NCI-H510A treated with DMSO at 0.1 percent for 48 hours (cell line): Measurements from ENCODE around the gene HRH1.

Source experiments
- DNase-seq: peaks from one replicate; lab custom pipeline; 2025; lab: John Stamatoyannopoulos, UW

HRH1 gene

DNA sequence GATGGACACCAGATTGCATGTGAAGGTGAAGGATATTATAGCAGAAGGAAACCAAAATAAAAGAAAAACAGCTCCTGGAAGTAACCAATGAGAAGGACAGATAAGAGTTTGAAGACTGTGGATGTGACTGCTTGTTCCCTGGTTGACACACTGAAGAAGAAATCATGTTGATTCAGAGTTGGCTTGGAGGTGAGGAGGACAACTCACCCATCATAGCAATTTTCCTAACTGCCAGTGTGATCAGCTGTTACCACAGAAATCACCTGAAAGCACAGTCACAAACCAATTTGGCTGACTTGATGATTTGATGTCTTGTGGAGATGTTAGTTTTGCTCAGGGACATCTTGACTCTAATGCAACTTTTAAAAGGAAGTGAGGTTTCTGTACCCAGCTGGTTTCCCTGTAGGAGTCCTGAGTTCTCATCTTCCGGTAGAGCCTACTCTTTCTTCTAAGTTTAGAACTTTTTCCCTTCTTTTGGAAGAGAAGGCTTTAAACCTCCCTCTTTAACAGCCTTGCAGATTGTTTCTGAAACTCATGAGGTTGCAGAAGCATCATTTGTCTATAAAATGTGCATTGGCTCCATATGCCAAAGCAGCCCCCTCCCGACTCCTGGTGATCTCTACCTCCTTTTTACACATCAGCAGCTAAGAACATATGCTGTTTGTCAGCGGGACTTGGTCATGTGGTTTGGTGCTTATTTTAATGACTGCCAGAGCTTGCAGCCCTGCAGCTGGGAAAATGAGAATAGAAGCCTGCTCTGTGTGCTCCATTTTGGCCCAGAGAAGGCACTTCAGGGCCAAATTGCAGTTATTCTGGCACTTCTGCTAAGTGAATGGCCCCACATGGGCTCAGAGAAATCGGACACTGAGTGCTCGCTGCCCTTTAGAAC is 128.2 kb downstream of the HRH1 start:
- no peak for DNase-seq

DNA sequence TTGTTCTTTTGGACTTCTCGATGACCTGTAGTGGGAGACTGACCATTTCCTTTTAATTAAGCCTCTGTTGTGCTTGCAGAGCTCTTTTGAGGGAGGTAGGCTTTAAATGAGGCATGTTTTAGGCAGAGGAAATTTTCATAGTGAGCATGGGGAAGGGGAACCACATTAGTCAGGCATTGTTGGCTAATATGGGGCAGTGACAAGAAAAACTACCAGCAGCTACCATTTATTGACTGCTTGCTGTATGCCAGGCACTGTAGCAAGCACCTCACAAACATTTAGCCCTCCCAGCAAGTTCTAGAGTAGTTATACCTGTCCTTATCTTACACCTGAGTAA is 128.8 kb downstream of the HRH1 start:
- no peak for DNase-seq

DNA sequence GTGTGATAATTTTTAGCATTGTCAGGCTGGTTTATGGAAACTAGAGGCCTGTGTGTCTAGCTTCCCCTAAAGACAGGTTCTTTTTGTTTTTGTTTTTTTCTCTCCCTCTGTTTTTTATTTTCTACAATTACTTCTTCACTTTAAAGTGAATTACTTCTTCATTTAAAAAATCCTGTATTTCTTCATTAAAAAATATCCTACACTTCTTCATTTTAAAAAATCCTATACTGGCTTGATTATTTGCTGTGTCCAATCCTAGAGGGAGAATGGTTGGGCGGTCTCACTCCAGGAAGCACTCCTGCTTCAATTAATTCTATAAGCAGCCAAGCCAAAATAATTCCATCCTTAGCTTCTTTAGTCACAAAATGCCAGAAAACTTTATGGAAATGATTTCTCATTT is 129.7 kb downstream of the HRH1 start:
- no peak for DNase-seq

DNA sequence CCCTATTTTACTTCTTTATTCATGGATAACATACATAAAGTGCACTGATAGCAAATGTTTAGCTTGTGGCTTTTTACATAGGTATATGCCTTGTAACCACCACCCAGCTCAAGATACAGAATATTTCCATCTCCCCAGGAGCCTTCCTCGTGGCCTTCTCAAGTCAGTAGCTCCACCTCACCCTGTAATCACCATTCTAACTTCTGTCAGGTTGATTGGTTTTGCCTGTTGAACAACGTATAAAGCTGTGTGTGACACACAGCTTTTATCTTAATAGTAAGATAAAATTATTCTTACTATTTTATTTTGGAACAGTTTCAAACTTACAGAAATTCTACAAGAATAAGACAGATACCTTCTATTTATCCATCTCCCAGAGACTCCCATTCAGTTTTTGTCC is 131.2 kb downstream of the HRH1 start:
- no peak for DNase-seq

DNA sequence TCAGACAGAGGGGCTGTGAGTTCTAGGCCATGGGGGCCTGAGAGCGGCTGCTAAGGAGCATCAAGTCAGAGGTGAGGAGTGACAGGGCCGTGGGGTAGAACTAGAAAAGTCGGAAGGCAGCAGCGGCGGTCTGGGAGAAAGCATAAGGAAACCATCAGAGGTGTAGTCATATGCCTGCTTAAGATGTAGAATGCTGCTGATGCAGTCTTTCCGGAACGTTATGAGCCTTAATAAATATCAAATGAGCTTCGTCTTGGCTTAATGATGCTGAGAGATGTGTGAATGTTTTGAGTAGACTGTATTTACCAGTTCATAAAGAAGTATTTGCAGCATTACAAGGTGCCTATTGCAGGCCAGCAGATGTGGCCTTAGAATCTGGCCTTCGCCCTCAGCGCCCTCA is 133.1 kb downstream of the HRH1 start:
- DNase-seq = no peak

DNA sequence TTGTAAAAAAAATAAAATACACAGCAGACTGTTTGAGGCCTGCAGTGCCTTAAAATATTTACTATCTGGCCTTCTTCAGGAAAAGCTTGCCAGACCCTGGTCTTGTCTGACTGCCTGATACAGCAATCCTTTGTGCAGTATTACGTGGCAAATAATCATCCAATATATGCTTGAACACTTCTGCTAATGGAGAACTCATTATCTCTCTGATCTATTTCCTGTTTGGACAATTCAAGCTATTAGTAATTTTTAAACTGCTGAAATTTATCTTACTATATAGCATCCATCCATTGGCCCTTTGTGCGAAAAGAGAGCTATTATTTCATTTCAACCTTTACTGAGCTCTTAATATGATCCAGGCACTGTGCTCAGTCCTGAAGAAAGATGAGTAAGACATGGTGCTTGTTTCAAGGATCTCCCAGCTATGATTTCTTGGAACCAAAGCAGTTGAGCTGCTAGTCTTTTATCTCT is 133.8 kb downstream of the HRH1 start:
- DNase-seq = no peak

DNA sequence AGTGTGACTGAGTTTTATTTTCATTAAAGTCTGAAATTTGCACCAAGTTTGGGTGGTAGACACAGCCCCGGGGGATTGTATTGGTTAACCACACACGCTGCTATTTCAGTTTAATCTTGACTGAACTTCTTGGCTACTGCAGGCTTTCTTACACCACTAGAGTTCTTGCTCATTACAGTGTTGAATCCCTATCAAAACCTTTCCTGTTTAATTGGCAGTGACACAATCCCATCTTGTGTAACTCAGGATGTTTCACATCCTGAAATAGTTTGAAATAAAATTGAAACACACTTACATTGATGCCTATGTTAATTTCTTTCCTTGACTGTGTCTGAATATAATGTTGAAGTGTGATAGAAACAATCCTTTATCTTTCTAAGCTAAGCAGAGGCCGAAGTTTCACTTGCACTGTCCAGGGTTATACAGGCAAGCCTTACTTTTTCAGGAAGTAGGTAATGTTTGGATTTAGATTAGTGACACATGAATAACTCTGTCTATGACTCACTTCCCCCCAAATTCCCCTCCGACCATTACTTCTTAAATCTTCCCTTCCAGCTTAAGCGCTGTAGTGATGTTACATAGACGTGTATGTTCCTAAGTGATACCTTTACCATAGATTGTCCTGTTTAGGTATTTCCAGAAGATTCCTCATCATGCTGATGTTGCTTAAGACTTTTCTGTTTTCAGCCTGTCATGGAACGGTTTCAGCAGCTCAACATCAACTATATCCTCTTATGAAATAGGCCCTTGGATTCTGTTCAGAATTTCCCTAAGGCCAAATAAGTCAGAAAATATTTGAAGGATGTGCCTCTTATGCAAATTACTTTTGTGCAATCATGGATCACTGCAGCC is 134.7 kb downstream of the HRH1 start:
- no peak for DNase-seq

DNA sequence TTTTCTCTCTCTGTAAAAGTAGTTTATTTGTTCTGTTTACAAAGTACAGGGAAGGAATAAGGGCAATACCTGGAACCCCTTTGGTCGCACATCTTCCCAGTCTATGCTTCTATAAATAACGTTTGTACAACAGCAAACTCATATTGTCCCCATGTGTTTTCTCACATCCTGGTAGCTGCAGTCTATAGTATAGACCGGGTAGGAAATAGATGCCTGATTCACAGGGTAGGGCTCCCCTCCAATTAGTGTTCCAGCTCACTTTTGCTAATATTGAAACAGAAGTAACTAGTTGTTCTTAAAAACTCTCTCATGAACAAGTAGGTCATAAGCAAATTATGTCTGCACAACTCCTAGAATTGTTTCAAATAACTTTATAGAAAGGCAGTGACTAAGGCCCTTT is 135.6 kb downstream of the HRH1 start:
- DNase-seq = no peak

DNA sequence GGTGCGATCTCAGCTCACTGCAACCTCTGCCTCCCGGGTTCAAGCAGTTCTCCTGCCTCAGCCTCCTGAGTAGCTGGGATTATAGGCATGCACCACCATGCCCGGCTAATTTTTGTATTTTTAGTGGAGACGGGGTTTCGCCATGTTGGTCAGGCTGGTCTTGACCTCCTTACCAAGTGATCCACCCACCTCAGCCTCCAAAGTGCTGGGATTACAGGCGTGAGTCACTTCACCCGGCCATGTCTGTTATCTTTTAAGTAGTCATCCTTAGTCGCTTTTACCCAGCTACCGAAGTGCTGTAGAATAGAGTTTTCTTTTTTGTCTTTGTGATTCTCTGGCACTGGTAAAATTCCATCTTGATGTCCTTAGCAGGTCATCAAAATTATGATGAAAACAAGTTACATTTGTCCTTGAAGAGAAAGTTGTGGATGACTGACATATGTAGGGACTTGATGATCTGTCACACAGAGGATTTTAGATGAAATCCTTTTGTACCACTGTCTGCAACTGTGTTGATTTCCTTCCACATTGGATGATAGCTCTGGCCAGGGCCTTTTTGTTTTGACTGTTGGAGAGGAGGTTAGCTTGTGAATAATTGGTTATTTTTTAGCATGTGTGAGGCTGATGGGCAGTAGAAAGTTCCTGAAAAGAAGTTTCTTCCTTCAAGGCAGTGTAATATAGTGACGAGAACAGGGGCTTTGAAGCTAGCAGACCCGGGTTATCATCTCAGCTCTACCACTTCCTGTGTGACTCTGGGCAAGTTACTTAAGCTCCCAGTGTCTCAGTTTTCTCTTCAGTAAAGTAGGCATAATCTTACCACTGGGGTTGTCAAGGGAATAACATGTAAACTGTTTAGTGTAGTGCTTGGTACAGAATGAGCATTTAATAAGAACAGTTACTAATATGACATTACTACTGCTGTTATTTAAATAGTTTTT is 136.7 kb downstream of the HRH1 start:
- no peak for DNase-seq

DNA sequence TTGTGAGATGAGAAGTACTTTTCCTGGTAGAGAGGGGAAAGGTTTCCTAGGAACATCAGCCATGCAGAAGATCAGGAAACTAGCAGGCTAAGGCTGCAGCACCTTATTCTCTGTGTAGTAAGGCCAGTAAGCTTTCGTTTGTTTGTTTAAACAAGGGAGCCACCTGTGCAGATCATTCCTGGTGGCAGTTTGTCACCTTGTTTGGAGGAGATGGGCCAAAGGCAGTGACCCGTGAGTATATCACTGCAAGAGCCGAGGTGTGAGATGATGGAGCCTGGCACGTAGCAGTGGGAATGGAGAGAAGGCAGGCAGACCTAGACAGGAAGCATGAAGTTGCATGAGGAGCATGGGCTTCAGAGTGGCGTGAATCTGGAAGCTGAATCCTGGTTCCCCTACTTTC is 137.5 kb downstream of the HRH1 start:
- DNase-seq = peak; percentile 71

DNA sequence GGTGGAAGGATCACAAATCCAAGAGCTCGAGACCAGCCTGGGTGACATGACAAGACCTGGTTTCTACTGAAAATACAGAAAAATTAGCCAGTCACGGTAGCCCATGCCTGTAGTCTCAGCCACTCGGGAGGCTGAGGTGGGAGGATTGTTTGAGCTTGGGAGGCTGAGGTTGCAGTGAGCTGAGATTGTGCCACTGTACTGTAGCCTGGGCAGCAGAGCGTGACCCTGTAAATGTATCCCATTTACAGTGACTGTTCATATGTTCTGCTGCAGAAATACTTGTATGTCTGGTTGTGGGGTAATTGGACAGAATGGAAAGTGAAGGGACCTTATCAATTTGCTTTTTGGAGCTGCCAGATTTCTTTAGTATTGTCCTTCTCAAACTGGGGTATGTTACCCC is 142.8 kb downstream of the HRH1 start:
- DNase-seq = no peak

DNA sequence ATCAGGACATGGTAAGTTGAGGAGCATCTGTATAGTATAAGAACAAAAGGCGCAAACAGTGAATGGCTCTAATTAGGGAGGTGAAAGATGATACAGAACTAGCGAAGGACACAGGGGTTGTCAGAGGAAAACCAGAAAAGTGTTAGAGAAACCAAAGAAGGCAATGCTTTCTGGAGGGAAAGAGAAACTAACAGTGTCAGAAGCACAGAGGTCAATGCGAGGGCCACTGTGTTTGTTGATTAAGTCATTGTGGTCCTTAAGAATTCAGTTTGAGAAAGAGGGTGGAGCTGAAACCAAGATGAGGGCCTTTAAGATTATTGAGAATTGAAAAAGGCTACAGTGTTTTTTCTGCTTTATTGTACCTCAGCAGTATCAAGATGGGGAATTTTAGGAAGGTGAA is 146.7 kb downstream of the HRH1 start:
- DNase-seq = no peak

DNA sequence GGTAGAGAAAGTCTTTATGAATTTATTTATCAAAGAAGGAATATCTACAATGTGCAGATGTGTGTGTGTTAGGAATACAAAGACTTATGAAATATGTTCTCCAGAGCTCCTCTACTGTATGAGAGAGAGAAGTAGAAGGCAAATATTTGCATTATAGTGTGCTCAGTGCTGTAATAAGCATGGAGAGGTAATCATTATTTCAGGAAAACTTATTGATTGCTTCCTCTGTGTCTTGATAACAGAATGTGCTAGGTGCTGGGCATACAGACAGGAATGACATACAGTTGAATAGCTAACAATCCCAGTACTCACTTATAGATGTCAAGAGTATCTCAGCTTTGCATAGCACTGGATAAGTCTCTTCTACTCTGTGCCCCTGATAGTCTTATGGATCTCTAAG is 148.2 kb downstream of the HRH1 start:
- DNase-seq = no peak

DNA sequence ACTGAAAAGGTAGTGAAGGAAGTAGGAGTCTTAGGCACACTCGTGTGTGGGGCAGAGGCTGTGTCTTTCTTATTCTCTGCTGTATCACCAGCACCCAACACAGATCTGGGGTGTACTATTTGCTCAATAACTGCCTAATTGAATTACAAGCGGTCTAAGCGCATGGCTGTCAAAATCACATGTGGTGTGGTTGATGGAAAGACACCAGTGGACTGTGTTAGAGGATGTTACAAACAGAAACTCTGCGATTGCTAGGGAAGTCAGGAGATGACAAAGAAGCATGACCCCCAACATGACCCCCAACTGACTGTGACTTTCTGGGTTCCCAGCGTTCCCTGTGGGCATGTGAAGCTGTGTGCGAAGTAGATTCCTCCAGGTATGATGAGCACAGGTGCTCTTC is 149.9 kb downstream of the HRH1 start:
- DNase-seq = no peak

DNA sequence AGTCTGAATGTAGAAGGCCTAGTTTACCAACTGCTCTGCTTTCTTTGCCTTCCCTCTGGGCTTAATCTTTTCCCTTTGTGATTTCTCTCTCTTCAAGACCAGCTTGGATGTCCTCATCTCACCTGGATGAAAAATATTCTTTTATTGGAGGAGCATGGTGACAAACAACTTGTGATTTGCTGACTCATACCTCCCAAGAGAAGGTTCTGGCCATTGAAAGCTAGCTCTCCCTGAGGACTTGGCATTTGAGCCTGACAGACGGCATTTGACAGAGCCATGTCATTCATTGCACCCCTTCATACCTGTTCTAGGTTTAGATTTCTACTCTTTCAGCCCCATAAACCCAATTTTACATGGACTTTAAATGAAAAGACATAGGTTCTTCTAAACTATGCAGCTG is 151.2 kb downstream of the HRH1 start:
- no peak for DNase-seq

DNA sequence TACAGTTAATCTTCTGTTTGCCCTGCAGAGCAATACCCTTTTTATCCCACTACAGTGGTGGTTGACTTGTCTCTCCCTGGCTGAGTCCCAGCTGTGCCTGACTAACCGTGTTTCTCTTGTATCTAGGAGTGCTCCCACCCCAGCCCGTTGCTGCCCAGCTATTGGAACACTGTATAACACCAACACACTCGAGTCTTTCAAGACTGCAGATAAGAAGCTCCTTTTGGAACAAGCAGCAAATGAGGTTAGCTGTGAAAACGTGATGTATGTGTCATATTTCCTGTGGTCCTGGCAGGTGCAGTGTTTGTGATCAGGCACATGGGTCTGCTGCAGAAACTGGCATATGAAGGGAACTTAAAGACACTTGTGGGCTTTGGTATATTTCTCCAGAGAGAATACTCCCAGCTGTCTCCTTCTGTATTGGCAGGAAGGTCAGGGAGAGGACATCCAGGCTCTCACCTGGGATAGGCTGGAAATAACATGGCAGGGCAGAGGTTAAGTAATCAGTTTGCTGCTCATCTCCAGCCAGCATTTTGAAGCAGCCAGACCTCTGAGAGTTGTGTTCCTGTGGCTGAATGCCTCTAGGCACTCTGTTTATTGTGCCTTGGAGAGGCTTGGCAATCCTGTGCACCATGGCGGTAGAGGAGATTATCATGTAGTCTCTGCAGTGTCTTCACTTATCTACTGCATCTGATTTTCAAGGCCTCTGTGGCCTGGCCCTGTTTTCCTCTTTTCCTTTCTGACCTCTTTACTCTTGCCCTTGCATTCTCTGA is 152.7 kb downstream of the HRH1 start:
- no peak for DNase-seq

DNA sequence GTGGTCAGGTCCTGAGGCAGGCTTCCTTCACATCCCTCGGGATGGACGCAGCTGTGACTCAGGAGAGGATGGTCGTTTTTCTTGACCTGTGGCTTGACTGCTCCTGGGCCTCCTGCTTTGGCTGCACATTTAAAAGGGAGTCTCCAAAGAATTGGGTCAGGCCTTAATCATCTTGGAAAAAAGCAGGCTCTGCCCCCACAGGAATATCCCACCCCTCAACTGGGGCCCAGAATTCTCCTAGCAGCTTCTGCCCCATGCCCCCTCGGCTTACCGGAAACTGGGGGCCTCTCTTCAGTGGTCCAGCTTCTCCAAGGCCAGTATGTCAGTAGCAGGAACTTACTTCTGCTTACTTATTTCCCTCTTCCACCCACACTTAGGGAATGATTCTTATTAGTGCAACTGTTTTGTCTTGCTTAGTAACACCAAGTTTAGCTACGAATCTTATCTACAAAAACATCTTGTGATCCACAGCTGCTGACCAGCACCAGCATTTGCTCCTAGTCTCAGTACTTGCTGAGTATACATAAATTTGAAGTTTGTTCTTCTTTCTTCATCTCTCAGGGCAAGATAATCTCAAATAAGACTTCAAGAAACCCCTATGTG is 153.6 kb downstream of the HRH1 start:
- no peak for DNase-seq

DNA sequence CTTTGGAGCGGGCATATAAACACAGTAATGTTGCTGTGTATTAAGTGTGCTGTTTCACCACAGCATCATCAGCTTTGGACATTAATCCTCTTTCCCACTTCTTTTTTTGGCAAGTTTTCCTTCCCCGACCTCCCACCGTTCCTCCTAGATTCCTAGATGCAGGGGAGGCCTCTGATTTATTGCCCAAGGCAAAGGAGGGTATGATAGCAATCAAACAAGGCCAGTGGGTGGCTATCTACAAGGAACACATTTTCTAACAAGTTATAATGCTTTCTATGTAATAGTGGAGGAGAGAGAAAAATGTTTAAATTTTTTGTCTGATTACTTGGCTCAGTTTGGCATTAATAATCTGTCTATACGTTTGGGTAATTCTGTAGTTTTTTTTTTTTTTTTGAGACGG is 156.0 kb downstream of the HRH1 start:
- DNase-seq = no peak

DNA sequence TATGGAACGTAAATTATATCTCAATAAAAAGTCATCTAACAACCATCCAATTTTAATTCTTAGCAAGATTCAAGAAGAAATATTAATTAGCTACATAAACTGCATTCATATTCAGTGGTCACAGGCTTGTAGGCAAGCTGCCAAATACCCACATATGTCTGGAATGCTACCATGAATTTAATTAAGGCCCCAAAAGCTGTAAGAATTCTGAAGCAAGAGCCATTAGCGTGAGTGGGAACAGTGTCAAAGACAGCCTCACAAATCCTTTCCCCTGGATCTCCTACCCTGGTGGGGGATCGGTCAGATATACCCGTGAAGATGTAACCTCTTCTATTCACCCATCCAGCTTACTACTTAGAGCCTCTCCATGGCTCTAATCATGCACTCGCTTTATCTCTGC is 157.9 kb downstream of the HRH1 start:
- DNase-seq = no peak
